GM12891 (cell line): Measurements from ENCODE around the gene PFN3.

ENCODE experiments used
- PAX5 ChIP-seq: IDR thresholded peaks from 2 replicates; pipeline ENCODE4 v1.6.1; 2011; ENCODE audit warnings: low read length, moderate library complexity, mild to moderate bottlenecking; ENCODE audit not compliant: insufficient read depth, severe bottlenecking
- POLR2A ChIP-seq: IDR thresholded peaks from 2 replicates; pipeline ENCODE4 v1.6.1; 2011; ENCODE audit warnings: low read depth, low read length, control low read depth
- POLR2AphosphoS5 ChIP-seq: IDR thresholded peaks from 2 replicates; pipeline ENCODE4 v1.6.1; 2011; ENCODE audit warnings: low read depth, low read length, control low read depth
- SPI1 ChIP-seq: IDR thresholded peaks from 2 replicates; pipeline ENCODE4 v1.6.1; 2011; ENCODE audit warnings: low read depth, low read length, control low read depth
- TAF1 ChIP-seq: IDR thresholded peaks from 2 replicates; pipeline ENCODE4 v1.6.1; 2011; ENCODE audit warnings: low read depth, low read length, control low read depth

- TF ChIP-seq POLR2AphosphoS5: peak; percentile 33; the same call in 1 of the 2 replicates
- TF ChIP-seq POLR2A: no peak
- no peak for TF ChIP-seq TAF1
- TF ChIP-seq SPI1: no peak
- TF ChIP-seq PAX5: no peak
Observed at GRCh38 chr5:177433658-177434217, 33.3 kb upstream of the PFN3 start.
